HEK293T (cell line): ENCODE results near the gene NECAB3.

Source experiments
- ARNT ChIP-seq: fragments of 450-650 bp; IDR thresholded peaks from 2 replicates; pipeline ENCODE4 v1.6.1; 2017; ENCODE audit warnings: mild to moderate bottlenecking
- BHLHE40 ChIP-seq: fragments of 450-650 bp; IDR thresholded peaks from 2 replicates; pipeline ENCODE4 v1.6.1; 2016; ENCODE audit warnings: mild to moderate bottlenecking, moderate library complexity, borderline replicate concordance
- CTBP1 ChIP-seq: fragments of 450-650 bp; IDR thresholded peaks from 2 replicates; pipeline ENCODE4 v1.6.1; 2016; ENCODE audit warnings: borderline replicate concordance
- ELF4 ChIP-seq: fragments of 450-650 bp; IDR thresholded peaks from 2 replicates; pipeline ENCODE4 v1.6.1; 2017; ENCODE audit warnings: antibody characterized with exemption
- FOXA1 ChIP-seq: fragments of 450-650 bp; IDR thresholded peaks from 2 replicates; pipeline ENCODE4 v1.6.1; 2016; ENCODE audit warnings: mild to moderate bottlenecking
- FOXM1 ChIP-seq: fragments of 450-650 bp; IDR thresholded peaks from 2 replicates; pipeline ENCODE4 v1.6.1; 2017; ENCODE audit warnings: mild to moderate bottlenecking, borderline replicate concordance
- HDGF ChIP-seq: fragments of 450-650 bp; IDR thresholded peaks from 2 replicates; pipeline ENCODE4 v1.6.1; 2017; ENCODE audit warnings: antibody characterized with exemption, borderline replicate concordance
- PKNOX1 ChIP-seq: fragments of 450-650 bp; IDR thresholded peaks from 2 replicates; pipeline ENCODE4 v1.6.1; 2016
- SP1 ChIP-seq: fragments of 450-650 bp; IDR thresholded peaks from 2 replicates; pipeline ENCODE4 v1.6.1; 2017
- SUZ12 ChIP-seq: fragments of 450-650 bp; IDR thresholded peaks from 2 replicates; pipeline ENCODE4 v1.6.1; 2016; ENCODE audit warnings: mild to moderate bottlenecking
- TARDBP ChIP-seq: fragments of 450-650 bp; IDR thresholded peaks from 2 replicates; pipeline ENCODE4 v1.6.1; 2016

- TF ChIP-seq FOXM1 (no peak), BHLHE40 (no peak), SUZ12 (no peak), SP1 (no peak), FOXA1 (no peak), CTBP1 (no peak), TARDBP (no peak), PKNOX1 (no peak), HDGF (no peak), ARNT (no peak), ELF4 (no peak)
Measured at GRCh38 chr20:33629533-33629932, 44.7 kb downstream of the NECAB3 start.
